Stimulated activated CD8-positive, alpha-beta memory T cell treated with anti-CD3 and anti-CD28 coated beads, Interleukin-15, amount 100 ng/mL, for 24 hours (primary cell): ENCODE results near the gene EFCAB11.

Experiments
- DNase-seq: peaks from one replicate; pipeline ENCODE4 v3.0.0-alpha.2; 2020; ENCODE audit warnings: low read depth

Gene EFCAB11

DNA sequence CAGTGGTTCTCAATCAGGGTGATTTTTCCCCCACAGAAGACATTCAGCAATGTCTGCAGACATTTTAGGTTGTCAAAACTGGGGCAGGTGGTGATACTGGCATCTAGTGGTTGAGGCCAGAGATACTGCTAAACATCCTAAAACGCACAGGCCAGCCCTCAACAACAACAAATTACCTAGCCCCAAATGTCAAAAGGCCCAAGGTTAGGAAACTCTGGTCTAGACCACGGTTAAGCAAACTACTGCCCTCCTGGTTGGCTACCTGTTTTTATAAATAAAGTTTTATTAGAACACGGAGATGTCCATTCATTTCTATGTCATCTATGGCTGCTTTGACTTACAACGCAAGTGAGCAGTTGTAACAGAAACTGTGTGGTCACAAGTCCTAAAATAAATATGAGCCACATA lies 186.7 kb downstream of the EFCAB11 start:
- no peak for DNase-seq

DNA sequence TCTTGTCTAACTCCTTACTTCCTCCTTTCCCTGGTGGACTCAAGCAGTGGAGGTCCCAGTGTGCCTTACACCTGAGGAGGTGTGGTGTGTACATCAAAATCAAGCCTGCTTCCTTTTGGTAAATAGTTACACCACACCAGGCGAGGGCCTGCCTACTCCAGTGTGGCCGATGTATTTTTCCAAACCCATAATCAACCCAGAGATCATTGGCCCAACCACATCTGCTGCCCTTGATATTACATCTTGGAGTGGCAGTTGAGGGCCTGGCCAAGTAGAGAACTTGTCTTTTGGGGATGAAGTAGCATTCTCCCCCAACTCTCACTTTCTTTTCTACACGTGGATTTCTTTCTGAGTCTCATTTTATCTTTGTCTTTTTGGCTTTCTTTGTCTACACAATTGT lies 187.4 kb downstream of the EFCAB11 start:
- DNase-seq, result no peak

DNA sequence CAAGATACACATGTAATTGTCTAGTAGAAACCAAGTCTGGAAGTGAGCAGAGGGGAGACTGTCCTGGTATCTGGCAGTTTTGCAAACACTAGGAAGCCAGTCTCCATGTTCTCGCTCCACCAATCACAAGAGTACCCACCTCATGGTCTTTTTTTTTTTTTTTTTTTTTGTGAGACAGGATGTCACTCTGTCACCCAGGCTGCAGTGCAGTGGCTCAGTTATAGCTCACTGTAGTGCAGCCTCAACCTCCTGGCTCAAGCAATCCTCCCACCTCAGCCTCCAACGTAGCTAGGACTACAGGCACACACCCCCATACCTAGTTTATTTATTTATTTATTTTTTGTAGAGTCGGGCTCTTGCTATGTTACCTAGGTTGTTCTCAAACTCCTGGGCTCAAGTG lies 189.2 kb downstream of the EFCAB11 start:
- DNase-seq, result no peak

DNA sequence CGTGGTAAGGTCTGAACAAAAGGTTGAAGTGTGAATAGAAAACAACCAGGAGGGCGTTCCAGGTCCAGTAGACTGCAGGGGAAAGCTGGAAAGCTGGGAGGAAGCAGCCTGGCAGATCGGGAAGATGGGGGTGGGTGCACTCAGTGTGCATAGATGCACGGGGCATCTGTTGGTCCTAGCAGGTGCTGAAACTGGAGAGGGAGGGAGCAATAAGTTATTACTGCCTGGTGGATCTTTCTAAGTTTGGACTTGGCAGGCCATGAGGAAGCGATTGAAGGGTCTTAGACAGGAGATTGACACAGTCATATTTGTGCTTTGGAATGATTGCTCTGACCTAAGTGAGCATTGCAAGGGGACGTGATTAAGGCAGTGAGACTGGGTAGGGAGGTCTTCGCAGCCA lies 194.4 kb downstream of the EFCAB11 start:
- DNase-seq, result no peak

- no peak for DNase-seq
These were observed 197.1 kb downstream of the EFCAB11 start for GRCh38 chr14:89757313-89757939.

DNA sequence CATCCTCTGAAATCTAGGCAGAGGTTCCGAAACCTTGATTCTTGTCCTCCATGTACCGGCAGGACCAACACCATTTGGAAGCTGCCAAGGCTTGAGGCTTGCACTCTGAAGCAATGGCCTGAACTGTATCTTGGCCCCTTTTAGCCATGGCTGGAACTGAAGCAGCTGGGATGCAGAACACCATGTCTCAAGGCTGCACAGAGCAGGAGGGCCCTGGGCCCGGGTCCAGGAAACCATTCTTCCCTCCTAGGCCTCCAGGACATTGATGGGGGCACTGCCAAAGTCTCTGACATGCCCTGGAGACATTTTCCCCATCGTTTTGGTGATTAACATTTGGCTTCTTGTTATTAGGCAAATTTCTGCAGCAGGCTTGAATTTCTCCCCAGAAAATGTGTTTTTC lies 198.7 kb downstream of the EFCAB11 start:
- no peak for DNase-seq

DNA sequence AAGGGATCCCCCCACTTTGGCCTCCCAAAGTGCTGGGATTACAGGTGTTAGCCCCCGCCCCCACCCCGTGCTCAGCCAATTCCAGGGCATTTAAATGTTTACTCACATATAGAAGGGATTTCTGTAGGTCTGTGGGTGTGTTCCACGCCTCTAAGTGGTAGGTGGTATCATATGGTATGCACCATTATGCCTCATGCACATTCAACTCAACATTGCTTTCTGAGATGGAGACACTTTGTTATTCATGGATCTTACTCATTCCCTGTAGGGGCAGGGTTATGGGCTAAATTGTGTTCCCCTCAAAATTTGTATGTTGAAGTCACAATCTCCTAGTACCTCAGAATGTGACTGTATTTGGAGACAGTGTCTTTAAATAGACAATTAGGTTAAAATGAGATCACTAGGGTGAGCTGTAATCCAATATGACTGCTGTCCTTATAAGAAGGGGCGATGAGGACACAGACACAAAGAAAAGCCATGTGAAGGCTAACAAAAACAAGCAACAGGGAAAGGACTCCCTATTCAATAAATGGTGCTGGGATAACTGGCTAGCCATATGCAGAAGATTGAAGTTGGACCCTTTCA lies 200.6 kb downstream of the EFCAB11 start:
- no peak for DNase-seq

GRCh38 chr14:89750908-89751392 lies 203.6 kb downstream of the EFCAB11 start:
- no peak for DNase-seq

GRCh38 chr14:89750281-89750755 lies 204.2 kb downstream of the EFCAB11 start:
- no peak for DNase-seq

GRCh38 chr14:89748004-89748403 lies 206.5 kb downstream of the EFCAB11 start:
- DNase-seq, result no peak

- no peak for DNase-seq
These were observed 207.4 kb downstream of the EFCAB11 start for GRCh38 chr14:89747126-89747525.

GRCh38 chr14:89746654-89747053 lies 207.9 kb downstream of the EFCAB11 start:
- DNase-seq, result no peak

GRCh38 chr14:89746135-89746534 lies 208.4 kb downstream of the EFCAB11 start:
- no peak for DNase-seq
